Breast epithelium (tissue), 4 donors: Measurements from ENCODE around the gene STARD7. TPM values are rescaled to one million over a fixed set of nuclear protein-coding genes. Genes with fewer than 3 reads are reported as not detected.

ENCODE experiments used
- DNase-seq, 2 donors: peaks; one replicate each; pipeline ENCODE4 v3.0.0-alpha.2; 2019; ENCODE audit warnings: low spot score in 2 of 2
- H3K27ac ChIP-seq, 2 donors: fragments of 200-600 bp; sonication (generic) in 1 of 2; one replicate each; pipeline ENCODE4 v1.5.1; 2016 to 2019; ENCODE audit warnings: mild to moderate bottlenecking in 1 of 2
- H3K27me3 ChIP-seq, 2 donors: fragments of 200-600 bp; sonication (generic) in 1 of 2; one replicate each; pipeline versions ENCODE4 v1.5.1 to v1.6.0; 2017 to 2019; ENCODE audit warnings: control low read depth in 1 of 2, mild to moderate bottlenecking in 1 of 2
- H3K36me3 ChIP-seq: fragments of 200-600 bp; one replicate; pipeline ENCODE4 v1.5.1; 2019
- H3K4me1 ChIP-seq, 2 donors: fragments of 200-600 bp; sonication (generic); one replicate each; pipeline ENCODE4 v1.5.1; 2016 to 2019; ENCODE audit warnings: control low read depth in 1 of 2
- H3K4me3 ChIP-seq, 3 donors: fragments of 200-600 bp; sonication (generic); 1 replicate in 2 of 3; 2 replicates in 1 of 3; pipeline ENCODE4 v1.5.1; 2016 to 2019; ENCODE audit warnings: mild to moderate bottlenecking in 3 of 3, moderate library complexity in 2 of 3
- H3K9me3 ChIP-seq, 2 donors: fragments of 200-600 bp; sonication (generic) in 1 of 2; one replicate each; pipeline ENCODE4 v1.5.1; 2016 to 2019; ENCODE audit warnings: control low read depth in 1 of 2
- POLR2A ChIP-seq: fragments of 450-650 bp; IDR thresholded peaks from one replicate; pipeline ENCODE4 v1.6.1; 2016; ENCODE audit warnings: antibody characterized with exemption, mild to moderate bottlenecking, moderate library complexity
- POLR2AphosphoS5 ChIP-seq, 3 donors: sonication (generic); formaldehyde crosslinking; IDR thresholded peaks; one replicate each; pipeline ENCODE4 v1.6.1; 2017; ENCODE audit warnings: antibody characterized with exemption in 3 of 3
- intact Hi-C: fragments of 100-400 bp; cut with DNase I; formaldehyde crosslinking; loops from one replicate; pipeline ENCODE4 v1.15.1; 2023; ENCODE audit warnings: low total_unique reads
- total RNA-seq, 3 donors: library from RNA; depleted of rRNA; stranded (reverse); fragments of >200 nt; gene quantifications; one replicate each; pipeline ENCODE4 v1.1.0, GENCODE V29; 2016
- TF ChIP-seq, protein P1 (sequence below), 3 donors: fragments of 450-650 bp; IDR thresholded peaks; one replicate each; pipeline ENCODE4 v1.5.1; 2016 to 2017; ENCODE audit warnings: antibody characterized with exemption in 3 of 3, mild to moderate bottlenecking in 3 of 3, moderate library complexity in 3 of 3

The STARD7 gene
- total RNA-seq, 3 donors from 2014 or later: 84.9 to 133 (median 96.3) TPM

DNA sequence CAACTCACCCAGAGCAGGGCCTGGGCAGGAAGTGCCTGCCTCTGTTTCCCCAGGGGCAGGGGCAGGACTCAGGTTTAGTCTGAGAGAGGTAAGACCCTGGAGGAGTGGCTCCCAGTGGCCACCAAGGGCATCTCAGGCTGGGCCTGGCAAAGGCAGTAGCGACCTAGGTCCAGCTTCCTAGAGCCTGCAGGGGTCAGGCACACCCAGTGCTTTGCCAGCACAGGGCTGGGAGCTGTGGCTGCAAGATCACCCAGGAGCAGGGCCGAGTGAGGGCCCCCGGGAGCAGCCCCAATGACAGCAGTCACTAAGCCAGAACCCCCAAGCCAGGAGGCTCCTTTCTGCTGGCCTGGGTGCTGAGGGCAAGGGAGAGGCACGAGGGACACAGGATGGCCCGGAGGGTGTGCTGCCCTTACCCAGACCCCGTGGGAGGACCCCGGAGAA is 54.6 kb downstream of the STARD7 start:
- no peak for DNase-seq

DNA sequence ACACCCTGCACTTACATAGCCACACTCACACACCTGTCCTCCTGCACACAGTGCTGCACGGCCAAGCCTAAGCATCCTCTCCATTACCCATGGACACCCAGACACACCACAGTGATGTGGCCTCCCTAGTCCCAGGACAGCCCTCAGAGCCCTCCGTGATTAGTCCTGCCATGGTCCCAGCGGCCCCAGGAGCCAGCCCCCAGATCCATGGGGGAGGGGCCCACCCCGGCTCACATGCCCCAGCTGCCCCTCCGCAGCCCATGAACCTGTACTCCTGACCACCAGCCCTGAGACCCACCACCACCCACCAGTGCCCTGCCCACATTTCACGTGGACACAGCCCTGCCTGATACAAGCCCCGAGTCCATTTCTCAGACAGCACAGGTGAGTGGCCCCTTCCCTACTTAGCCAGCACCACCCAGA is 55.3 kb downstream of the STARD7 start:
- peak in 1 of 2 donors; percentile 40 for DNase-seq
- Histone ChIP-seq H3K36me3 (no peaks in the 10 kb centered on the region), H3K27me3 (no peaks in the 10 kb centered on the region), H3K27ac (no peak overlapping the region), H3K9me3 (no peaks in the 10 kb centered on the region), H3K4me1 (peaks cover 0 to 2% of the 10 kb centered on the region in 2 donors), H3K4me3 (no peak overlapping the region)
- intact Hi-C loops: no loop called here
- TF ChIP-seq, protein P1, sequence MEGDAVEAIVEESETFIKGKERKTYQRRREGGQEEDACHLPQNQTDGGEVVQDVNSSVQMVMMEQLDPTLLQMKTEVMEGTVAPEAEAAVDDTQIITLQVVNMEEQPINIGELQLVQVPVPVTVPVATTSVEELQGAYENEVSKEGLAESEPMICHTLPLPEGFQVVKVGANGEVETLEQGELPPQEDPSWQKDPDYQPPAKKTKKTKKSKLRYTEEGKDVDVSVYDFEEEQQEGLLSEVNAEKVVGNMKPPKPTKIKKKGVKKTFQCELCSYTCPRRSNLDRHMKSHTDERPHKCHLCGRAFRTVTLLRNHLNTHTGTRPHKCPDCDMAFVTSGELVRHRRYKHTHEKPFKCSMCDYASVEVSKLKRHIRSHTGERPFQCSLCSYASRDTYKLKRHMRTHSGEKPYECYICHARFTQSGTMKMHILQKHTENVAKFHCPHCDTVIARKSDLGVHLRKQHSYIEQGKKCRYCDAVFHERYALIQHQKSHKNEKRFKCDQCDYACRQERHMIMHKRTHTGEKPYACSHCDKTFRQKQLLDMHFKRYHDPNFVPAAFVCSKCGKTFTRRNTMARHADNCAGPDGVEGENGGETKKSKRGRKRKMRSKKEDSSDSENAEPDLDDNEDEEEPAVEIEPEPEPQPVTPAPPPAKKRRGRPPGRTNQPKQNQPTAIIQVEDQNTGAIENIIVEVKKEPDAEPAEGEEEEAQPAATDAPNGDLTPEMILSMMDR (IDR thresholded peaks at IDR 0.05): no peak
- TF ChIP-seq POLR2A (no peak), POLR2AphosphoS5 (IDR thresholded peaks at IDR 0.05) (no peak)

More for the DNA sequence above, 54.6 kb downstream of the STARD7 start:
- Histone ChIP-seq H3K4me3 (no peak overlapping the region), H3K27ac (no peak overlapping the region), H3K4me1 (no peaks in the 10 kb centered on the region), H3K27me3 (no peaks in the 10 kb centered on the region), H3K9me3 (no peaks in the 10 kb centered on the region), H3K36me3 (no peaks in the 10 kb centered on the region)
- TF ChIP-seq POLR2A (no peak), POLR2AphosphoS5 (IDR thresholded peaks at IDR 0.05) (no peak)
- TF ChIP-seq, protein P1 (IDR thresholded peaks at IDR 0.05): no peak
- intact Hi-C loops: no loop called here

DNA sequence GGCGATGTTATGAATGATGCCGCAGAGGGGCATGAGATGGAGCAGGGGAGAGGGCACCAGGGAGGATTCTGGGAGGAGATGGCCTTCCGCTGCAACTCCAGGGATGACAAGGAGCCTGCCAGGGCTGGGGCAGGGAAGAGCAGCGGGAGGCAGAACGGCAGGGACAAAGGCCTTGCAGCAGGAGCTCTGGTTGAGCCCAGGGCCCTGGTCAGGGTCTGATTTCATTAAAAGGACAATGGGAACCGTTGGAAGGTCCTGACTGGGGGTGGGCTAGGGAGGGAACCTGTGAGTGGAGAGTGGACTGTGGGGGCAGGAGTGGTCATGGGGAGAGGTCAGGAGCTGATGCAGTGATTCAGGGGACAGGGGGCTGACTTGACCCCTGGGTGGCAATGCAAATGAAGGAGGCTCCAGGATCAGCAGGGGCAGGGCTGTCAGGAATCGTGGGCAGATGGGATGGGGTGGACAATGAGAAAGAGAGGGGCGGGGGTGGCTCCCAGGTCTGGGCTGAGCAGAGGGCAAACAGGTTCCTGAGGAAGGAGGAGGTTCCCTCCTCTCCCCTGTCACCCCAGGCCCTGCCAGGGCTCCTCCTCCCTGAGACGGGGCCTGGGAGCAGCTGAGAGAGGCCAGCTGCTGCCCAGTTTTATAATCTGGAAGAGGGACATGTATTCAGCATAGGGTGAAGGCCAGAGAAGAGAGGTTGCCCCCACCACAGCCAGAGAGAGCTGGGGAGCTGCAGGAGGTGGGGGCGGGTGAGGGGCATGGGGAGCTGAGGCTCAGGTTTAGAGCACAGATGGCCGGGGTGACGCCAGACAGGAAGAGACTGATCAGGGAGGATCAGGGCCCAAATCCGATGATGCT is 56.1 kb downstream of the STARD7 start:
- intact Hi-C loops: no loop called here
- no peak overlapping the region for H3K27ac ChIP-seq
- no peak for TF ChIP-seq POLR2A
- TF ChIP-seq, protein P1 (IDR thresholded peaks at IDR 0.05): no peak
- TF ChIP-seq POLR2AphosphoS5 (IDR thresholded peaks at IDR 0.05): no peak
- H3K4me3 ChIP-seq: no peak overlapping the region
- H3K36me3 ChIP-seq: no peaks in the 10 kb centered on the region
- no peaks in the 10 kb centered on the region for H3K27me3 ChIP-seq
- DNase-seq: peak in 1 of 2 donors; percentile 47
- peaks cover 0 to 3% of the 10 kb centered on the region in 2 donors for H3K4me1 ChIP-seq
- no peaks in the 10 kb centered on the region for H3K9me3 ChIP-seq

DNA sequence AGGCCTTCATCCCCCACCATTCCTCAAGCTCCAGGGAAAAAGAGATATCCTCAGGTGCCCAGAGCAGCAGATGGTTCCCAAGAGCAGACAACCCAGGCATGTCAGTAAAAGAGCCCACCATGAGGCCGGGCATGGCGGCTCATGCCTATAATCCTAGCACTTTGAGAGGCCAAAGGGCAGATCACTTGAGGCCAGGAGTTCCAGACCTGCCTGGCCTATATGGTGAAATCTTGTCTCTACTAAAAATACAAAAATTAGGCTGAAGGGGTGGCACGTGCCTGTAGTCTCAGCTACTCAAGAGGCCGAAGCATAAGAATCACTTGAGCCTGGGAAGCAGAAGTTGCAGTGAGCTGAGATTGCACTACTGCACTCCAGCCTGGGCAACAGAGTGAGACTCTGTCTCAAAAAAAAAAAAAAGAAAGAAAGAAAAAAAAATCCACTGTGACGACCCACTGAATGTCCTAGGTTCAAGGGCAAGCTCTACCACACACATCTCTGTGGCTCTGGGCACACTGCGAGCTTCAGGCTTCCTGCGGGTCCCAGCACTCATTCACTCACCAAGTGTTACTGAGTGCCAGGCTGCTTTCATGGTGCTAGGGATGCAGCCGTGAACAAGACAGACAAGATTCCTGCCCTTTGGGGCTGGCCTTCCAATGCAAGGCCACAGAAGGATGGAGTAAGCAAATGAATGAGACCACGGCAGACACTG is 56.9 kb downstream of the STARD7 start:
- intact Hi-C loops: no loop called here
- no peak overlapping the region for H3K4me3 ChIP-seq
- H3K9me3 ChIP-seq: no peaks in the 10 kb centered on the region
- peaks cover 0 to 9% of the 10 kb centered on the region in 2 donors for H3K4me1 ChIP-seq
- no peaks in the 10 kb centered on the region for H3K27me3 ChIP-seq
- TF ChIP-seq, protein P1 (IDR thresholded peaks at IDR 0.05): no peak
- no peak for TF ChIP-seq POLR2AphosphoS5 (IDR thresholded peaks at IDR 0.05)
- no peak for TF ChIP-seq POLR2A
- peak in 1 of 2 donors; percentile 35 for DNase-seq
- H3K36me3 ChIP-seq: no peaks in the 10 kb centered on the region
- H3K27ac ChIP-seq: no peak overlapping the region
